HCT116 (cell line): Measurements from ENCODE around the gene ACSS2. TPM values are rescaled to one million over a fixed set of nuclear protein-coding genes. Genes with fewer than 3 reads are reported as not detected.
A peak's percentile ranks its signal among the peaks of the same experiment; 100 is the strongest.

Source experiments
- ATAC-seq: fragments of 200-7000 bp; cut with Tn5 transposase; 2 replicates; pipeline ENCODE4 v1.9.1; 2020; ENCODE audit warnings: mild to moderate bottlenecking, moderate library complexity
- BruUV-seq: library from RNA; stranded (reverse); fragments of 400-500 nt; replicated peaks from 2 replicates; lab custom pipeline; 2021; lab: Mats Ljungman, UMichigan
- CTCF ChIA-PET: fragments of 300-600 bp; sonication (Branson Sonifier 250); formaldehyde crosslinking; loops from one replicate; lab custom pipeline; 2021; ENCODE audit warnings: antibody characterized with exemption; lab: Charles Lee
- POLR2A ChIA-PET: fragments of 300-600, 350-600 bp; sonication (Branson Sonifier 250); formaldehyde crosslinking; loops from one replicate; lab custom pipeline; 2021; ENCODE audit warnings: antibody characterized with exemption; lab: Charles Lee
- RAD21 ChIA-PET, 2 experiments: fragments of 300-600 bp; sonication (Branson Sonifier 250); formaldehyde crosslinking; loops; one replicate each; lab custom pipeline; 2023; ENCODE audit warnings: low total read pairs in 2 of 2; ENCODE audit not compliant: uncharacterized antibody in 2 of 2, unreplicated experiment in 2 of 2, low non-redundant PET in 1 of 2; lab: Charles Lee
- DNase-seq: peaks from one replicate; pipeline ENCODE4 v3.0.0-alpha.2; 2010; ENCODE audit warnings: low read depth, low spot score
- H2AFZ ChIP-seq: fragments of 200-600 bp; shearing (Covaris generic), sonication (generic); 2 replicates; pipeline ENCODE4 v1.6.1; 2017; ENCODE audit warnings: low read depth, mixed run types, mixed read lengths, antibody characterized with exemption, low read length; ENCODE audit not compliant: poor library complexity, severe bottlenecking
- H3K27ac ChIP-seq: 2 replicates; pipeline ENCODE4 v1.5.1; 2012; ENCODE audit warnings: low read depth, low read length
- H3K27me3 ChIP-seq: fragments of 200-600 bp; sonication (generic); 2 replicates; pipeline ENCODE4 v1.6.1; 2016; ENCODE audit warnings: mixed run types, low read length, mixed read lengths; ENCODE audit not compliant: insufficient read depth
- H3K36me3 ChIP-seq, 2 experiments: fragments of 200-500 bp in 1 of 2; fragments of 200-600 bp in 1 of 2; sonication (Bioruptor generic) in 1 of 2; sonication (generic) in 1 of 2; 2 replicates each; pipeline versions ENCODE4 v1.5.1 to v1.6.1; 2014 to 2016; ENCODE audit warnings: low read length in 2 of 2, inconsistent platforms in 1 of 2, mixed read lengths in 1 of 2, mixed run types in 1 of 2; ENCODE audit not compliant: insufficient read depth in 2 of 2, control insufficient read depth in 1 of 2
- H3K4me1 ChIP-seq, 2 experiments: fragments of 200-600 bp in 1 of 2; sonication (generic) in 1 of 2; 2 replicates each; pipeline versions ENCODE4 v1.5.1 to v1.6.1; 2012 to 2017; ENCODE audit warnings: low read length in 2 of 2, inconsistent platforms in 1 of 2, mild to moderate bottlenecking in 1 of 2, mixed read lengths in 1 of 2, mixed run types in 1 of 2, moderate library complexity in 1 of 2; ENCODE audit not compliant: insufficient read depth in 2 of 2, control insufficient read depth in 1 of 2
- H3K4me2 ChIP-seq: fragments of 200-600 bp; sonication (generic); 2 replicates; pipeline ENCODE4 v1.6.1; 2017; ENCODE audit warnings: mixed run types, low read length, mixed read lengths
- H3K4me3 ChIP-seq, 2 experiments: fragments of 200-600 bp in 1 of 2; sonication (generic) in 1 of 2; replicated peaks in 1 of 2; 2 replicates each; pipeline ENCODE4 v1.5.1; 2011 to 2016; ENCODE audit warnings: low read length in 2 of 2, control low read depth in 1 of 2, low read depth in 1 of 2, mild to moderate bottlenecking in 1 of 2, mixed read lengths in 1 of 2, mixed run types in 1 of 2
- H3K79me2 ChIP-seq: fragments of 200-600 bp; sonication (generic); 2 replicates; pipeline ENCODE4 v1.6.1; 2017; ENCODE audit warnings: mild to moderate bottlenecking, mixed run types, low read length, moderate library complexity, mixed read lengths; ENCODE audit not compliant: insufficient read depth
- H3K9ac ChIP-seq: fragments of 200-600 bp; sonication (generic); 2 replicates; pipeline ENCODE4 v1.6.1; 2016; ENCODE audit warnings: low read length, mixed read lengths
- H3K9me2 ChIP-seq: fragments of 200-600 bp; sonication (generic), shearing (Covaris generic); 2 replicates; pipeline ENCODE4 v1.6.1; 2017; ENCODE audit warnings: mixed run types, mild to moderate bottlenecking, moderate library complexity; ENCODE audit not compliant: insufficient read depth
- H3K9me3 ChIP-seq, 2 experiments: fragments of 200-500 bp in 1 of 2; fragments of 200-600 bp in 1 of 2; sonication (Bioruptor generic) in 1 of 2; sonication (generic) in 1 of 2; 2 replicates each; pipeline ENCODE4 v1.6.1; 2014 to 2017; ENCODE audit warnings: low read length in 2 of 2, mixed read lengths in 2 of 2, inconsistent platforms in 1 of 2, low read depth in 1 of 2, mild to moderate bottlenecking in 1 of 2, mixed run types in 1 of 2, moderate library complexity in 1 of 2; ENCODE audit not compliant: control insufficient read depth in 1 of 2, insufficient read depth in 1 of 2
- H4K20me1 ChIP-seq: fragments of 200-600 bp; sonication (generic), shearing (Covaris generic); 2 replicates; pipeline ENCODE4 v1.6.1; 2017; ENCODE audit warnings: mixed run types, mild to moderate bottlenecking, moderate library complexity; ENCODE audit not compliant: insufficient read depth
- ATF3 ChIP-seq: IDR thresholded peaks from 2 replicates; pipeline ENCODE4 v1.6.1; 2012
- CBX3 ChIP-seq: IDR thresholded peaks from 2 replicates; pipeline ENCODE4 v1.6.1; 2012; ENCODE audit warnings: low read depth
- CTCF ChIP-seq, 3 experiments: fragments of 200-600 bp in 1 of 3; sonication (generic) in 1 of 3; IDR thresholded peaks in 2 of 3; conservative IDR thresholded peaks in 1 of 3; 2 replicates each; pipeline ENCODE4 v1.5.1; 2012 to 2017; ENCODE audit warnings: low read depth in 2 of 3, low read length in 2 of 3, antibody characterized with exemption in 1 of 3, borderline replicate concordance in 1 of 3, control low read depth in 1 of 3, mild to moderate bottlenecking in 1 of 3, mixed read lengths in 1 of 3, mixed run types in 1 of 3, moderate library complexity in 1 of 3; ENCODE audit not compliant: insufficient read depth in 1 of 3
- EGR1 ChIP-seq: IDR thresholded peaks from 2 replicates; pipeline ENCODE4 v1.6.1; 2012; ENCODE audit warnings: low read depth
- ELF1 ChIP-seq: IDR thresholded peaks from 2 replicates; pipeline ENCODE4 v1.6.1; 2012; ENCODE audit warnings: low read depth, borderline replicate concordance
- EZH2 ChIP-seq: fragments of 200-600 bp; sonication (generic); IDR thresholded peaks from 2 replicates; pipeline ENCODE4 v1.6.1; 2017; ENCODE audit warnings: antibody characterized with exemption, mixed run types
- EZH2phosphoT487 ChIP-seq: fragments of 200-600 bp; IDR thresholded peaks from 2 replicates; pipeline ENCODE4 v1.6.1; 2018; ENCODE audit warnings: antibody characterized with exemption, borderline replicate concordance
- FOSL1 ChIP-seq: IDR thresholded peaks from 2 replicates; pipeline ENCODE4 v1.6.1; 2012; ENCODE audit warnings: low read depth
- JUND ChIP-seq: IDR thresholded peaks from 2 replicates; pipeline ENCODE4 v1.6.1; 2012
- MAX ChIP-seq: IDR thresholded peaks from 2 replicates; pipeline ENCODE4 v1.6.1; 2012
- POLR2A ChIP-seq: IDR thresholded peaks from 2 replicates; pipeline ENCODE4 v1.7.0; 2011; ENCODE audit warnings: borderline replicate concordance; ENCODE audit not compliant: insufficient read depth, insufficient read length; ENCODE audit errors: extremely low read depth
- POLR2AphosphoS5 ChIP-seq: IDR thresholded peaks from 2 replicates; pipeline ENCODE4 v1.6.1; 2011; ENCODE audit warnings: mild to moderate bottlenecking, low read depth, low read length, moderate library complexity
- RAD21 ChIP-seq: IDR thresholded peaks from 2 replicates; pipeline ENCODE4 v1.6.1; 2012; ENCODE audit warnings: low read depth, mild to moderate bottlenecking
- REST ChIP-seq: IDR thresholded peaks from 2 replicates; pipeline ENCODE4 v1.6.1; 2012; ENCODE audit warnings: low read depth
- SIN3A ChIP-seq: IDR thresholded peaks from 2 replicates; pipeline ENCODE4 v1.6.1; 2012; ENCODE audit warnings: low read depth
- SP1 ChIP-seq: IDR thresholded peaks from 2 replicates; pipeline ENCODE4 v1.6.1; 2012; ENCODE audit warnings: low read depth
- SRF ChIP-seq: IDR thresholded peaks from 2 replicates; pipeline ENCODE4 v1.6.1; 2012; ENCODE audit warnings: low read depth
- TCF7L2 ChIP-seq: IDR thresholded peaks from 2 replicates; pipeline ENCODE4 v1.7.0; 2011; ENCODE audit warnings: borderline replicate concordance, inconsistent platforms; ENCODE audit not compliant: insufficient read depth, insufficient read length; ENCODE audit errors: extremely low read depth
- YY1 ChIP-seq: IDR thresholded peaks from 2 replicates; pipeline ENCODE4 v1.6.1; 2011; ENCODE audit warnings: low read length, low read depth, moderate library complexity, mild to moderate bottlenecking; ENCODE audit not compliant: insufficient replicate concordance; ENCODE audit errors: extremely low read depth
- ZFX ChIP-seq: fragments of 450-650 bp; IDR thresholded peaks from 2 replicates; pipeline ENCODE4 v1.6.1; 2017
- ZNF274 ChIP-seq: fragments of 200-500 bp; sonication (Bioruptor generic); IDR thresholded peaks from 2 replicates; pipeline ENCODE4 v1.6.1; 2014; ENCODE audit warnings: mild to moderate bottlenecking, low read depth, low read length, inconsistent platforms
- intact Hi-C: fragments of 100-400 bp; cut with micrococcal nuclease; formaldehyde crosslinking; loops from 2 replicates; pipeline ENCODE4 v1.10.0; 2022
- total RNA-seq: library from RNA; stranded (reverse); gene quantifications from one replicate; pipeline ENCODE4 v1.2.1, GENCODE V29; 2021; ENCODE audit not compliant: unreplicated experiment

The ACSS2 gene
- total RNA-seq, 1 experiment from 2014 or later: 71.7 TPM

GRCh38 chr20:34907616-34908469, 31.4 kb downstream of the ACSS2 start:
- intact Hi-C loops: no loop called here
- no peak for TF ChIP-seq EZH2phosphoT487
- TF ChIP-seq SRF: peak; percentile 88
- TF ChIP-seq YY1: no peak
- no peak for TF ChIP-seq EZH2
- peak; percentile 87 for TF ChIP-seq SP1
- TF ChIP-seq JUND: peak; percentile 83
- no peak for TF ChIP-seq REST
- peak; percentile 67 for TF ChIP-seq TCF7L2
- TF ChIP-seq ATF3: no peak
- TF ChIP-seq RAD21: peak; percentile 34
- TF ChIP-seq POLR2A: no peak
- no peak for TF ChIP-seq ELF1
- TF ChIP-seq ZFX: no peak
- TF ChIP-seq POLR2AphosphoS5: peak; percentile 39; the same call in 1 of the 2 replicates
- TF ChIP-seq MAX: peak; percentile 45; the same call in 1 of the 2 replicates
- no peak for TF ChIP-seq CTCF (IDR thresholded peaks at IDR 0.05 in 2 of 3, conservative IDR thresholded peaks at IDR 0.05 in 1 of 3; ENCODE audit: borderline replicate concordance in 1 of 3, insufficient read depth in 1 of 3, low read depth in 2 of 3, low read length in 2 of 3)
- TF ChIP-seq ZNF274: no peak
- TF ChIP-seq FOSL1: peak; percentile 81
- TF ChIP-seq EGR1: no peak
- peak; percentile 76; the same call in 1 of the 2 replicates for TF ChIP-seq SIN3A
- TF ChIP-seq CBX3: peak; percentile 84

More at GRCh38 chr20:34907616-34908469, 31.4 kb downstream of the ACSS2 start:
- BruUV-seq: no TSS peak
- H3K9ac ChIP-seq: peak overlapping the region; percentile 38
- peak; percentile 90 for DNase-seq
- H4K20me1 ChIP-seq: no peaks in the 10 kb centered on the region
- ChIA-PET CTCF (interaction anchor here (0.6 kb wide), 1 partner anchor 31 kb away, joined by 4 read pairs; no protein-coding TSS in a partner anchor), RAD21 (interaction anchor here in 1 of 2 experiments (0.6 kb wide), 1 partner anchor 9 kb away, joined by 5 read pairs; no protein-coding TSS in a partner anchor), POLR2A (no interaction called here)
- no peaks in the 10 kb centered on the region for H3K9me2 ChIP-seq
- no peaks in the 10 kb centered on the region for H3K9me3 ChIP-seq
- peak overlapping the region; percentile 84 for H3K27ac ChIP-seq
- no peaks in the 10 kb centered on the region for H3K36me3 ChIP-seq
- H3K4me3 ChIP-seq: peak overlapping the region in 1 of 2 experiments; percentile 2; a peak in 1 of 4 replicates
- no peak overlapping the region for H2AFZ ChIP-seq
- H3K79me2 ChIP-seq: no peaks in the 10 kb centered on the region
- peak overlapping the region; percentile 65 for H3K4me2 ChIP-seq
- peak; percentile 93 for ATAC-seq
- peaks cover 27 to 30% of the 10 kb centered on the region in 2 experiments for H3K4me1 ChIP-seq
- no peaks in the 10 kb centered on the region for H3K27me3 ChIP-seq
